Type B pancreatic cell (in vitro differentiated cells): ENCODE data around the gene CGNL1. TPM values are rescaled to one million over a fixed set of nuclear protein-coding genes. Genes with fewer than 3 reads are reported as not detected.

ENCODE experiments used
- DNase-seq: peaks from one replicate; pipeline ENCODE4 v3.0.0; 2021; ENCODE audit warnings: mixed read lengths; ENCODE audit not compliant: unreplicated experiment; ENCODE audit errors: extremely low spot score
- H3K27ac Mint-ChIP-seq: 2 replicates; pipeline ENCODE4 v1.8.0; 2021; ENCODE audit warnings: mild to moderate bottlenecking, mixed read lengths
- H3K27me3 Mint-ChIP-seq: 2 replicates; pipeline ENCODE4 v1.8.0; 2021; ENCODE audit warnings: mixed read lengths
- H3K36me3 Mint-ChIP-seq: 2 replicates; pipeline ENCODE4 v1.8.0; 2021; ENCODE audit warnings: mixed read lengths
- H3K4me1 Mint-ChIP-seq: one replicate; pipeline ENCODE4 v1.8.0; 2021; ENCODE audit warnings: mixed read lengths; ENCODE audit not compliant: unreplicated experiment
- H3K4me3 Mint-ChIP-seq: 2 replicates; pipeline ENCODE4 v1.8.0; 2021; ENCODE audit warnings: mild to moderate bottlenecking, mixed read lengths
- H3K9me3 Mint-ChIP-seq: 2 replicates; pipeline ENCODE4 v1.8.0; 2021; ENCODE audit warnings: mixed read lengths
- CTCF ChIP-seq: fragments of 200-600 bp; sonication (generic); conservative IDR thresholded peaks from 2 replicates; pipeline ENCODE4 v1.5.0; 2021; ENCODE audit warnings: antibody characterized with exemption, mild to moderate bottlenecking
- total RNA-seq: library from RNA; stranded (reverse); gene quantifications from 2 replicates; pipeline ENCODE4 v1.2.1, GENCODE V29; 2021; ENCODE audit warnings: low replicate concordance

Gene CGNL1
- total RNA-seq, 1 donor from 2014 or later = 11.8 TPM

GRCh38 chr15:57481038-57481705, 104.9 kb downstream of the CGNL1 start:
- no peak overlapping the region for H3K4me3 Mint-ChIP-seq
- H3K27me3 Mint-ChIP-seq = no peaks in the 10 kb centered on the region
- peaks cover 6% of the 10 kb centered on the region for H3K9me3 Mint-ChIP-seq
- TF ChIP-seq CTCF = no peak
- no peak for DNase-seq
- peaks cover 4% of the 10 kb centered on the region for H3K36me3 Mint-ChIP-seq
- H3K4me1 Mint-ChIP-seq = peaks cover 26% of the 10 kb centered on the region
- H3K27ac Mint-ChIP-seq = no peak overlapping the region

GRCh38 chr15:57485869-57486268, 109.6 kb downstream of the CGNL1 start:
- Mint-ChIP-seq H3K9me3 (peaks cover 12% of the 10 kb centered on the region), H3K27ac (peak overlapping the region; percentile 50)
- no peak for DNase-seq

GRCh38 chr15:57486833-57487232, 110.5 kb downstream of the CGNL1 start:
- H3K27me3 Mint-ChIP-seq = no peaks in the 10 kb centered on the region
- H3K36me3 Mint-ChIP-seq = no peaks in the 10 kb centered on the region
- DNase-seq = no peak
- peaks cover 12% of the 10 kb centered on the region for H3K9me3 Mint-ChIP-seq
- no peak for TF ChIP-seq CTCF
- H3K4me1 Mint-ChIP-seq = peaks cover 6% of the 10 kb centered on the region
- H3K4me3 Mint-ChIP-seq = no peak overlapping the region
- H3K27ac Mint-ChIP-seq = peak overlapping the region; percentile 8

More at GRCh38 chr15:57485869-57486268, 109.6 kb downstream of the CGNL1 start:
- Mint-ChIP-seq H3K4me1 (peaks cover 6% of the 10 kb centered on the region), H3K27me3 (no peaks in the 10 kb centered on the region), H3K4me3 (no peak overlapping the region), H3K36me3 (no peaks in the 10 kb centered on the region)
- no peak for TF ChIP-seq CTCF

- DNase-seq = no peak
- TF ChIP-seq CTCF = no peak
- Mint-ChIP-seq H3K27me3 (no peaks in the 10 kb centered on the region), H3K36me3 (no peaks in the 10 kb centered on the region), H3K9me3 (peaks cover 12% of the 10 kb centered on the region), H3K4me1 (peaks cover 6% of the 10 kb centered on the region), H3K4me3 (no peak overlapping the region), H3K27ac (no peak overlapping the region)
These were observed 112.8 kb downstream of the CGNL1 start for GRCh38 chr15:57489122-57489521.

GRCh38 chr15:57493351-57493750, 117.0 kb downstream of the CGNL1 start:
- Mint-ChIP-seq H3K4me1 (peaks cover 16% of the 10 kb centered on the region), H3K27ac (no peak overlapping the region), H3K27me3 (no peaks in the 10 kb centered on the region), H3K36me3 (no peaks in the 10 kb centered on the region), H3K4me3 (no peak overlapping the region), H3K9me3 (no peaks in the 10 kb centered on the region)
- no peak for TF ChIP-seq CTCF
- DNase-seq = no peak
